Loucy (cell line): ENCODE measurements around the gene MTR.

ENCODE experiments used
- H2AFZ ChIP-seq: fragments of 200-600 bp; sonication (generic); 2 replicates; pipeline ENCODE4 v1.6.0; 2016; ENCODE audit warnings: antibody characterized with exemption, mild to moderate bottlenecking, low read length, moderate library complexity
- H3F3A ChIP-seq: fragments of 200-600 bp; 2 replicates; pipeline ENCODE4 v1.6.0; 2016; ENCODE audit warnings: antibody characterized with exemption, low read depth, mild to moderate bottlenecking
- H3K27me3 ChIP-seq: fragments of 200-600 bp; sonication (generic); 2 replicates; pipeline ENCODE4 v1.6.1; 2014; ENCODE audit warnings: low read length, mild to moderate bottlenecking; ENCODE audit not compliant: insufficient read depth, poor library complexity, severe bottlenecking
- H3K36me3 ChIP-seq: fragments of 200-600 bp; sonication (generic); 2 replicates; pipeline ENCODE4 v1.6.1; 2016; ENCODE audit warnings: low read length; ENCODE audit not compliant: insufficient read depth
- H3K4me1 ChIP-seq: fragments of 200-600 bp; sonication (generic); 2 replicates; pipeline ENCODE4 v1.5.1; 2014; ENCODE audit warnings: low read length, mild to moderate bottlenecking; ENCODE audit not compliant: insufficient read depth, poor library complexity, severe bottlenecking
- H3K4me2 ChIP-seq: fragments of 200-600 bp; sonication (generic); 2 replicates; pipeline ENCODE4 v1.6.0; 2014; ENCODE audit warnings: antibody characterized with exemption, low read length, low read depth, mild to moderate bottlenecking; ENCODE audit not compliant: poor library complexity, severe bottlenecking
- H3K4me3 ChIP-seq: fragments of 200-600 bp; sonication (generic); 2 replicates; pipeline ENCODE4 v1.5.1; 2014; ENCODE audit warnings: low read length, mild to moderate bottlenecking, mixed read lengths; ENCODE audit not compliant: poor library complexity, severe bottlenecking
- H3K79me2 ChIP-seq: fragments of 200-600 bp; sonication (generic); 2 replicates; pipeline ENCODE4 v1.6.1; 2014; ENCODE audit warnings: low read length; ENCODE audit not compliant: insufficient read depth
- H3K9ac ChIP-seq: fragments of 200-600 bp; sonication (generic); 2 replicates; pipeline ENCODE4 v1.6.0; 2014; ENCODE audit warnings: mild to moderate bottlenecking, low read depth, low read length, moderate library complexity; ENCODE audit not compliant: poor library complexity, severe bottlenecking
- H3K9me2 ChIP-seq: fragments of 200-600 bp; sonication (generic); replicated peaks from 2 replicates; pipeline ENCODE4 v1.6.1; 2016; ENCODE audit warnings: low read depth, low read length, mixed read lengths
- H3K9me3 ChIP-seq: fragments of 200-600 bp; sonication (generic); 2 replicates; pipeline ENCODE4 v1.6.1; 2014; ENCODE audit warnings: mild to moderate bottlenecking, antibody characterized with exemption, low read length, low read depth; ENCODE audit not compliant: insufficient read depth
- H4K20me1 ChIP-seq: fragments of 200-600 bp; sonication (generic); 2 replicates; pipeline ENCODE4 v1.6.0; 2014; ENCODE audit warnings: antibody characterized with exemption, low read length, mild to moderate bottlenecking; ENCODE audit not compliant: insufficient read depth, poor library complexity, severe bottlenecking
- EZH2phosphoT487 ChIP-seq: fragments of 200-600 bp; IDR thresholded peaks from 2 replicates; pipeline ENCODE4 v1.6.1; 2018; ENCODE audit warnings: antibody characterized with exemption, mild to moderate bottlenecking, moderate library complexity, borderline replicate concordance
- TF ChIP-seq, protein P1 (sequence below): fragments of 200-600 bp; sonication (generic); conservative IDR thresholded peaks from 2 replicates; pipeline ENCODE4 v1.5.1; 2014; ENCODE audit warnings: mild to moderate bottlenecking, antibody characterized with exemption, low read length

Gene MTR

DNA sequence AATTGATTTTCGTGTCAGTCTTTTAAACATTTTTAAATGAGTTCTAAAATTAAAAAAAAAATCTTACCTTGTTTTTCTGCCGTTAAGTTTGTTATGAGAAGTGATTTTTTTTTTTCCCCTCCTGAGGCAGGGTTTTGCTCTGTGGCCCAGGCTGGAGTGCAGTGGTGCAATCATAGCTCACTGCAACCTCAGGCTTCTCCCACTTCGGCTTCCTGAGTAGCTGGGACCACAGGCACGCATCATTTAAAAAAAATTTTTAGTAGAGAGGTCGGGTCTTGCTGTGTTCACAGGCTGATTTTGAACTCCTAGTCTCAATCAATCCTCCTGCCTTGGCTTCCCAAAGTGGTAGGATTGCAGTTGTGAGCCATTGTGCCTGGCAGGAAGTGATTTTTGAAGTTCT is 41.1 kb downstream of the MTR start:
- no peaks in the 10 kb centered on the region for H3F3A ChIP-seq
- H3K27me3 ChIP-seq: no peaks in the 10 kb centered on the region
- no peaks in the 10 kb centered on the region for H3K9me3 ChIP-seq
- H3K4me2 ChIP-seq: no peak overlapping the region
- H3K4me1 ChIP-seq: no peaks in the 10 kb centered on the region
- no peaks in the 10 kb centered on the region for H3K9me2 ChIP-seq
- no peak for TF ChIP-seq EZH2phosphoT487
- TF ChIP-seq, protein P1, sequence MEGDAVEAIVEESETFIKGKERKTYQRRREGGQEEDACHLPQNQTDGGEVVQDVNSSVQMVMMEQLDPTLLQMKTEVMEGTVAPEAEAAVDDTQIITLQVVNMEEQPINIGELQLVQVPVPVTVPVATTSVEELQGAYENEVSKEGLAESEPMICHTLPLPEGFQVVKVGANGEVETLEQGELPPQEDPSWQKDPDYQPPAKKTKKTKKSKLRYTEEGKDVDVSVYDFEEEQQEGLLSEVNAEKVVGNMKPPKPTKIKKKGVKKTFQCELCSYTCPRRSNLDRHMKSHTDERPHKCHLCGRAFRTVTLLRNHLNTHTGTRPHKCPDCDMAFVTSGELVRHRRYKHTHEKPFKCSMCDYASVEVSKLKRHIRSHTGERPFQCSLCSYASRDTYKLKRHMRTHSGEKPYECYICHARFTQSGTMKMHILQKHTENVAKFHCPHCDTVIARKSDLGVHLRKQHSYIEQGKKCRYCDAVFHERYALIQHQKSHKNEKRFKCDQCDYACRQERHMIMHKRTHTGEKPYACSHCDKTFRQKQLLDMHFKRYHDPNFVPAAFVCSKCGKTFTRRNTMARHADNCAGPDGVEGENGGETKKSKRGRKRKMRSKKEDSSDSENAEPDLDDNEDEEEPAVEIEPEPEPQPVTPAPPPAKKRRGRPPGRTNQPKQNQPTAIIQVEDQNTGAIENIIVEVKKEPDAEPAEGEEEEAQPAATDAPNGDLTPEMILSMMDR: no peak
- no peaks in the 10 kb centered on the region for H4K20me1 ChIP-seq
- H2AFZ ChIP-seq: no peak overlapping the region
- peaks cover 91% of the 10 kb centered on the region for H3K36me3 ChIP-seq
- H3K9ac ChIP-seq: no peak overlapping the region
- no peak overlapping the region for H3K4me3 ChIP-seq
- no peaks in the 10 kb centered on the region for H3K79me2 ChIP-seq

DNA sequence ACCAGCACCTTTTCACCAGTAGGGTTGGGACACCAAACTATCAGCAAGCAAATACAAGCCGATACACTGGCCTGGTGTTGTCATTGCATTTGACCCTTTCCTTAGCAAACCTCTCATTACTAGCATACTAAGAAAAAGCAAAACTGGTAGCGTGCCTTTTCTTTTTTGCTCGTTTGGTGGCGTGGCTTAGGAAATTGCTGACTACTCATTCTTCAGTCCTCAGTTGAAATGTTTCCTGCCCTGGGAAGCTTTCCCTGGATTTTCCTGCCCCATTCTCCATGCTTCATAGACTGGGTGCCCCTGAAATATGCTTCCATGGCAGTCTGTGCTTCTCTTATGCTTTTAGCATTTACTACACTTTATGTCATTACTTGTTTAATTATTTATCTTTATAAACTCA is 42.0 kb downstream of the MTR start:
- Histone ChIP-seq H3K9ac (no peak overlapping the region), H3K4me3 (no peak overlapping the region), H3F3A (no peaks in the 10 kb centered on the region), H3K9me2 (no peaks in the 10 kb centered on the region), H3K4me1 (no peaks in the 10 kb centered on the region), H4K20me1 (no peaks in the 10 kb centered on the region), H3K4me2 (no peak overlapping the region), H3K9me3 (no peaks in the 10 kb centered on the region), H3K79me2 (no peaks in the 10 kb centered on the region), H2AFZ (no peak overlapping the region), H3K27me3 (no peaks in the 10 kb centered on the region), H3K36me3 (peaks cover 87% of the 10 kb centered on the region)
- no peak for TF ChIP-seq EZH2phosphoT487
- TF ChIP-seq, protein P1: no peak

DNA sequence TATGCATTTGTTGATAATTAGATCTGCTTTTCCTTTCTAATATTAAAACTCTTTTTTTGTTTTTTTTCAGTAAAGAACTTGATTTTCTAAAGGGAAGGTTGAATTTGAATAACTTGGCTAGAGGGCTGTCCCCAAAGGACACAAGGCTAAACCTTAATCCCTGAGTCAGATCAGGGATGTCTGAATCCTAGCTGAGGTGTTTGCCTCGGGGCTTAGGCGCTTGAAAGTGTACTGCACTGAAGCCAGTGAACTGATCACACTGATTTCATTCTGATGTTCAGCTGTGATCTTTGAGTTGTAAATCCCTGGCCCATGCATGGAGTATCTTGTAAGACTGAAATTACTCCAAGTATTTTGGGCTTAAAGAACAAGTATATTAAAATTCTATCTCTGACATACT is 42.8 kb downstream of the MTR start:
- Histone ChIP-seq H3K4me3 (no peak overlapping the region), H3K9ac (no peak overlapping the region)

More for the DNA sequence above, 42.8 kb downstream of the MTR start:
- Histone ChIP-seq H3K9me2 (no peaks in the 10 kb centered on the region), H4K20me1 (no peaks in the 10 kb centered on the region), H3F3A (no peaks in the 10 kb centered on the region), H3K79me2 (no peaks in the 10 kb centered on the region), H2AFZ (no peak overlapping the region), H3K9me3 (no peaks in the 10 kb centered on the region), H3K4me1 (no peaks in the 10 kb centered on the region), H3K36me3 (peaks cover 83% of the 10 kb centered on the region), H3K4me2 (no peak overlapping the region), H3K27me3 (no peaks in the 10 kb centered on the region)
- TF ChIP-seq, protein P1: no peak
- no peak for TF ChIP-seq EZH2phosphoT487
